Activated CD4-positive, alpha-beta memory T cell treated with anti-CD3 and anti-CD28 coated beads, Interleukin-2, amount 10 ng/mL, durations not matched to agents 7 days and 5 days (primary cell): ENCODE results near the gene IRX6. TPM values are rescaled to one million over a fixed set of nuclear protein-coding genes. Genes with fewer than 3 reads are reported as not detected.

Experiments used
- CTCF ChIA-PET: fragments of 350-600 bp; sonication (Branson Sonifier 250); formaldehyde crosslinking; loops from one replicate; lab custom pipeline; 2021; ENCODE audit warnings: antibody characterized with exemption, inconsistent platforms; lab: Charles Lee
- POLR2A ChIA-PET: fragments of 350-600 bp; sonication (Branson Sonifier 250); formaldehyde crosslinking; loops from one replicate; lab custom pipeline; 2021; ENCODE audit warnings: antibody characterized with exemption; lab: Charles Lee
- DNase-seq: peaks from one replicate; pipeline ENCODE4 v3.0.0-alpha.2; 2020
- H3K27ac Mint-ChIP-seq: one replicate; pipeline ENCODE4 v1.8.0; 2021; ENCODE audit warnings: mild to moderate bottlenecking, mixed read lengths
- H3K27me3 Mint-ChIP-seq: one replicate; pipeline ENCODE4 v1.8.0; 2021; ENCODE audit warnings: mixed read lengths
- H3K36me3 Mint-ChIP-seq: one replicate; pipeline ENCODE4 v1.8.0; 2021; ENCODE audit warnings: low read depth, mixed read lengths
- H3K4me1 Mint-ChIP-seq: one replicate; pipeline ENCODE4 v1.8.0; 2021; ENCODE audit warnings: mixed read lengths
- H3K4me3 Mint-ChIP-seq: one replicate; pipeline ENCODE4 v1.8.0; 2021; ENCODE audit warnings: mild to moderate bottlenecking, mixed read lengths
- H3K9me3 Mint-ChIP-seq: one replicate; pipeline ENCODE4 v1.8.0; 2021; ENCODE audit warnings: mixed read lengths
- total RNA-seq, 2 experiments: library from RNA; stranded (reverse); gene quantifications; one replicate each; pipeline ENCODE4 v1.2.3, GENCODE V29; 2021

Gene IRX6
- total RNA-seq, 2 experiments from 2014 or later, result not detected

GRCh38 chr16:55294129-55294528, 29.9 kb upstream of the IRX6 start:
- no peak for DNase-seq
- H3K36me3 Mint-ChIP-seq, result no peaks in the 10 kb centered on the region
- no peak overlapping the region for H3K4me3 Mint-ChIP-seq
- CTCF ChIA-PET, result no interaction called here
- H3K4me1 Mint-ChIP-seq, result no peaks in the 10 kb centered on the region
- H3K27ac Mint-ChIP-seq, result no peak overlapping the region
- H3K27me3 Mint-ChIP-seq, result no peaks in the 10 kb centered on the region
- H3K9me3 Mint-ChIP-seq, result no peaks in the 10 kb centered on the region
- POLR2A ChIA-PET, result no interaction called here

- Mint-ChIP-seq H3K27me3 (no peaks in the 10 kb centered on the region), H3K4me3 (no peak overlapping the region), H3K36me3 (no peaks in the 10 kb centered on the region), H3K9me3 (no peaks in the 10 kb centered on the region), H3K27ac (no peak overlapping the region), H3K4me1 (no peaks in the 10 kb centered on the region)
- DNase-seq, result no peak
- CTCF ChIA-PET, result no interaction called here
- POLR2A ChIA-PET, result no interaction called here
These were observed 29.1 kb upstream of the IRX6 start for GRCh38 chr16:55294931-55295342.

- POLR2A ChIA-PET, result no interaction called here
- no peaks in the 10 kb centered on the region for H3K9me3 Mint-ChIP-seq
- DNase-seq, result no peak
- peaks cover 4% of the 10 kb centered on the region for H3K27me3 Mint-ChIP-seq
- H3K27ac Mint-ChIP-seq, result no peak overlapping the region
- CTCF ChIA-PET, result no interaction called here
- H3K4me3 Mint-ChIP-seq, result no peak overlapping the region
- no peaks in the 10 kb centered on the region for H3K4me1 Mint-ChIP-seq
- H3K36me3 Mint-ChIP-seq, result no peaks in the 10 kb centered on the region
These were observed 26.7 kb upstream of the IRX6 start for GRCh38 chr16:55297062-55297909.

- Mint-ChIP-seq H3K4me3 (no peak overlapping the region), H3K4me1 (no peaks in the 10 kb centered on the region), H3K36me3 (no peaks in the 10 kb centered on the region), H3K27me3 (peaks cover 4% of the 10 kb centered on the region), H3K9me3 (no peaks in the 10 kb centered on the region), H3K27ac (no peak overlapping the region)
- ChIA-PET POLR2A (no interaction called here), CTCF (no interaction called here)
- DNase-seq, result no peak
These were observed 26.0 kb upstream of the IRX6 start for GRCh38 chr16:55297910-55298479.

- Mint-ChIP-seq H3K36me3 (no peaks in the 10 kb centered on the region), H3K27ac (no peak overlapping the region), H3K9me3 (no peaks in the 10 kb centered on the region), H3K27me3 (peaks cover 4% of the 10 kb centered on the region), H3K4me1 (no peaks in the 10 kb centered on the region), H3K4me3 (no peak overlapping the region)
- DNase-seq, result no peak
- ChIA-PET POLR2A (no interaction called here), CTCF (no interaction called here)
These were observed 22.5 kb upstream of the IRX6 start for GRCh38 chr16:55301385-55302008.

GRCh38 chr16:55302635-55303034, 21.4 kb upstream of the IRX6 start:
- Mint-ChIP-seq H3K9me3 (no peaks in the 10 kb centered on the region), H3K36me3 (no peaks in the 10 kb centered on the region), H3K27ac (no peak overlapping the region), H3K4me3 (no peak overlapping the region), H3K27me3 (peaks cover 4% of the 10 kb centered on the region), H3K4me1 (no peaks in the 10 kb centered on the region)
- no peak for DNase-seq
- POLR2A ChIA-PET, result no interaction called here
- CTCF ChIA-PET, result no interaction called here

GRCh38 chr16:55308973-55309372, 15.0 kb upstream of the IRX6 start:
- Mint-ChIP-seq H3K4me1 (no peaks in the 10 kb centered on the region), H3K9me3 (no peaks in the 10 kb centered on the region), H3K4me3 (no peak overlapping the region), H3K27ac (no peak overlapping the region), H3K27me3 (no peaks in the 10 kb centered on the region), H3K36me3 (no peaks in the 10 kb centered on the region)
- POLR2A ChIA-PET, result no interaction called here
- CTCF ChIA-PET, result no interaction called here
- no peak for DNase-seq

GRCh38 chr16:55322327-55322726, 1.7 kb upstream of the IRX6 start:
- Mint-ChIP-seq H3K27me3 (peaks cover 26% of the 10 kb centered on the region), H3K27ac (no peak overlapping the region), H3K36me3 (no peaks in the 10 kb centered on the region), H3K4me3 (no peak overlapping the region), H3K4me1 (no peaks in the 10 kb centered on the region), H3K9me3 (no peaks in the 10 kb centered on the region)
- DNase-seq, result no peak
- POLR2A ChIA-PET, result no interaction called here
- CTCF ChIA-PET, result no interaction called here

GRCh38 chr16:55324285-55325079, 479 bp downstream of the IRX6 start:
- Mint-ChIP-seq H3K36me3 (no peaks in the 10 kb centered on the region), H3K4me1 (no peaks in the 10 kb centered on the region), H3K27me3 (peaks cover 40% of the 10 kb centered on the region), H3K9me3 (no peaks in the 10 kb centered on the region), H3K27ac (no peak overlapping the region), H3K4me3 (no peak overlapping the region)
- CTCF ChIA-PET, result no interaction called here
- POLR2A ChIA-PET, result no interaction called here
- no peak for DNase-seq

- no peaks in the 10 kb centered on the region for H3K4me1 Mint-ChIP-seq
- no peaks in the 10 kb centered on the region for H3K36me3 Mint-ChIP-seq
- no peaks in the 10 kb centered on the region for H3K9me3 Mint-ChIP-seq
- DNase-seq, result no peak
- H3K27me3 Mint-ChIP-seq, result peaks cover 46% of the 10 kb centered on the region
- no peak overlapping the region for H3K4me3 Mint-ChIP-seq
- H3K27ac Mint-ChIP-seq, result no peak overlapping the region
- ChIA-PET CTCF (no interaction called here), POLR2A (no interaction called here)
These were observed 1.1 kb downstream of the IRX6 start for GRCh38 chr16:55325080-55325447.

GRCh38 chr16:55325458-55326109, 1.6 kb downstream of the IRX6 start:
- no peak overlapping the region for H3K4me3 Mint-ChIP-seq
- H3K4me1 Mint-ChIP-seq, result no peaks in the 10 kb centered on the region
- CTCF ChIA-PET, result no interaction called here
- peaks cover 51% of the 10 kb centered on the region for H3K27me3 Mint-ChIP-seq
- no peaks in the 10 kb centered on the region for H3K9me3 Mint-ChIP-seq
- POLR2A ChIA-PET, result no interaction called here
- DNase-seq, result no peak
- H3K36me3 Mint-ChIP-seq, result no peaks in the 10 kb centered on the region
- no peak overlapping the region for H3K27ac Mint-ChIP-seq

- Mint-ChIP-seq H3K4me1 (no peaks in the 10 kb centered on the region), H3K36me3 (no peaks in the 10 kb centered on the region), H3K27me3 (peaks cover 58% of the 10 kb centered on the region), H3K27ac (no peak overlapping the region), H3K9me3 (no peaks in the 10 kb centered on the region), H3K4me3 (no peak overlapping the region)
- ChIA-PET POLR2A (no interaction called here), CTCF (no interaction called here)
- no peak for DNase-seq
These were observed 2.5 kb downstream of the IRX6 start for GRCh38 chr16:55326261-55327092.
